HG03439 (cell line): Measurements from ENCODE around the gene KCNS3.

Source experiments
- ATAC-seq: cut with Tn5 transposase; IDR thresholded peaks from one replicate; pipeline ENCODE4 v1.9.1; 2021; ENCODE audit warnings: mild to moderate bottlenecking, moderate library complexity; ENCODE audit not compliant: unreplicated experiment

KCNS3 gene, protein sequence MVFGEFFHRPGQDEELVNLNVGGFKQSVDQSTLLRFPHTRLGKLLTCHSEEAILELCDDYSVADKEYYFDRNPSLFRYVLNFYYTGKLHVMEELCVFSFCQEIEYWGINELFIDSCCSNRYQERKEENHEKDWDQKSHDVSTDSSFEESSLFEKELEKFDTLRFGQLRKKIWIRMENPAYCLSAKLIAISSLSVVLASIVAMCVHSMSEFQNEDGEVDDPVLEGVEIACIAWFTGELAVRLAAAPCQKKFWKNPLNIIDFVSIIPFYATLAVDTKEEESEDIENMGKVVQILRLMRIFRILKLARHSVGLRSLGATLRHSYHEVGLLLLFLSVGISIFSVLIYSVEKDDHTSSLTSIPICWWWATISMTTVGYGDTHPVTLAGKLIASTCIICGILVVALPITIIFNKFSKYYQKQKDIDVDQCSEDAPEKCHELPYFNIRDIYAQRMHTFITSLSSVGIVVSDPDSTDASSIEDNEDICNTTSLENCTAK

DNA sequence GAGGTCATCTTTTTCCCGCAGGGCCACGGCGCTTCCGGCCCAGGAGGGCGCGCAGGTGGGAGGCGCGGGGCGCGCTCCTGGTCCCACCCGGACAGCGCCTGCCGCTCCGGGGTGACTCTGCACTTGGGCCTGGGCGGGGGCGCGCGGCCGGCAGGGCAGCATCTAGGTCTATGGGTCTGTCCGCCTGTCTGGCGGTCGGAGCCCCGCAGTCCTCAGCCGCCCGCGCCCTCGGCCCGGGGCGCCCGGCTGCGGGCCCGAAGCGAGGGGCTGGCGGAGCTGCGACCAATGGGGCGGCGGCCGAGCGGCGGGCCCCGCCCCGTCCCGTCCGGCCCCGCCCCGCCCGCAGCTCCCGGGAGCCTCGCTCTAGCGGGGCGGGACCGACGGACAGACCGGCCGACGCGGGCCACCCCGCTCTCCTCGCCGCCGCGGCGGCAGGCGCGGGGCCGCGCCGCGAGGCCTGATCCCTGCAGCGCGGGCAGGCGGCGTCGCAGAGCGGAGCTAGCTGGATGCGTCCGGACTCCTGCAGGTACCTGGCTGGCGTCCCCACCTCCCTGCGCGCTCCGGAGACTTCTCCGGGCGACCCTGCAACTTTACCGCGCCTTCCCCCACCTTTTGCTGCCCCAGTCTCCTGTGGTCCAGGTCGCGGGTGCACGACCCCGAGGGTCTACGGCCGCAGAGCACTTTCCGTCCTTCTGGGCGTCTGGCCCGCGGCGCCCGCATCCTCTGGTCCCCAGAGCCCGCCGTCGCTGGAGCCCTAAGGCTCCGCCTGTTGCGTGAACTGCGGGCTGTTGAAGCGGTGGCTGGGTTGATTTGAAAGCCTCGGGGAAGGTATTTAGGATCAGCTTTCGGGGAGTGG, at the start of gene KCNS3:
Gene KCNS3, plus strand, starts transcription at position 387 of the 856 bp plus-strand sequence. CDS start 52,342 bp downstream, outside the sequence.
- peak; percentile 89 for ATAC-seq

DNA sequence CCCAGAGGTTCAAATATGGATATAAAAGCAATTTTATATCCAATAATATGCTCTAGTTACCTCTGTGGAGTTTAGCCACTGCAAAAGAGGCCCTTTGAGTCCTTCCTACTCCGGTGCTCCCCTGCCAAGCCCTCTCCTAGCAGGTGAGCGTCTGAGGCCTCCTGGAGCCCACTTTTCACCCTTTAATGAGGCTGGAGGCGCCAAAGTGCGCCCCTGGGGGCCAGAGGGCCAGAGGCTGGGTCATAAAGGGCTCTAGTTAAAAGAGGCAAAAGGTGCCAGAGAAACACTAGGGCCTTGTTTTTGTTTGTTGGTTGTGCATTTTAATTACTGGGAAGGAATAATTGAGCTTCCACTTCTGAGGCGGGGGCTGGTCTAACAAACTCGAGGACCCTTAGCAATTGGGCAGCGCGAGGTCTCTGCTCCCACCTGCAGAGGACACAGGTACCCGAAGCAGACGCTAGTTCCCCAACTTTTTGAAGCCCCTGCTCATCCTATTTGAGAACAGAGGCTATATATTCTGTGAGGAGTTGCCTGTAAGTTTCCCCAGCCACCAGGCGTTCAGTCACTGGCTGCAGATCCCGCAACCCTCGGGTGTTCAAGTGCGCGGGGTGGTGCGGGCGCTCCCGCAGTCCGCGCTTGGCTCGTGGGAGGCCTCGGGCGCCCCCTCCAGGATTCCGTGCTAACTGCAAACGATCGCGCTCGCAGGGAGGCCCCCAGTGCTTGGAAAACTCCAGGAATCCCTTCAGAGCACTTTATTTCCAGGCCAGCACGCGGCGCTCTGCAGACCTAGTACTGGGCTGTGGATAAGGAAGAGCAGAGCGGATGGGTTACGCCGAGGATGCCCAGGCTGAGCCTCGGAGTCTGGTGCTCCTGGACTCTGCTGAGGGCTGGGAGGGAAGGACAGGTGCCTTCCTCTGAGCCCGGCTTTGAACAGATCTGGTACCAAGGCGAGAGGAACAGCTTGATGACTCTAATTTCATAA, 48.1 kb upstream of the KCNS3 start:
- ATAC-seq: peak; percentile 87

DNA sequence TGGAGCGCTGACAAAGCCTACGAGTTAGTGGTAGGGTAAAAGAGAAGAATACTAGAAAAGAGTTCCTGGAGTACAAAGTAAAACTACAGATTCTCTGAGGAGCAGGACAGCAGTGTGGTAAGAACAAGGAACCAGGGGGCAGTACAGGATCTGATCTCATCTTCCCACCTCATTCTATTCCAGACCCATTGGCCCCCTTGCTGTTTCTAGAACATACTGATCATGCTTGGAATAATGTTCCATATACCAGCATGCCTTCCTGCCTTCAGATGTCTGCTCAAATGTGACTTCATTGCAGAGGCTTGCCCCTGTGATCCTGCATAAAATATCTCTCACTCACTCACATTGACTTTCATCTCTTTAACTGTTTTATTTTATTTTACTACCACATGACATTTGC, 43.0 kb upstream of the KCNS3 start:
- ATAC-seq: no peak

DNA sequence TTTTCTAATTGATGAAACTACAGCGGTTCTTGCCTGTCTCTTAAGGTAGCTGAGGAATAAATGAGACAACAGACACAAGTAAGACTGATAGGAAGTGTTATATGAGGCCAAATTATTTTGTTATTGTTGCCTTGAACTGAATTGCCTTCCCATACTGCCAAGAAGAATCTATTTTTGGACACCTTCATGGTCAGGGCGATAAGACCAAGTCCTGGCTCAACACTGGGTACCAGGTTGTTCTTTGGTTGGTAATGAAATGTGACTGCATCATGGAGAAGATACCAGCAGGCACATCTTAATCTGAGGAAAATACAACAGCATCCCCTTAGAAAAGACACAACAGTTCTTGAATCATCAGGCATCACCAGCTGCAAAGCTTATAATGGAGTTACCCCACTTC, 38.5 kb upstream of the KCNS3 start:
- no peak for ATAC-seq

DNA sequence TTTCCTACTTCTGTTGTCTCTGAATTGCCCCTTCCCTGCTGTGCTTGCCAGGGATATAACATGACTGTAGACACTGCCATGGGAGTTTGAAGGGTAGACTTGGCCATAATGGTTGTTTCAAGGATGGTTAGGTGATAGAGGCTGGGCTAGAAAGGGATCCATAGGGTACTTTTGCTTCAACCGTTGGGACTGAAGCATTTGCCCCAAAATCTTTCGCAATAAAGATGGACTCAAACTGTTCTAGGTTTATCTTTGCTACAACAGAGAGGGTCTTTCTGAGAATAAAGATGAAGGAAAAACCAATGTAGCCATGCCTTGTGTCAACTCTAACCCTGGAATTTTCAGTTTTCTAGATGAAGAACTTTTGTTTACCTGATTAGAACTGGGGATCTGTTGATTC, 35.0 kb upstream of the KCNS3 start:
- no peak for ATAC-seq

DNA sequence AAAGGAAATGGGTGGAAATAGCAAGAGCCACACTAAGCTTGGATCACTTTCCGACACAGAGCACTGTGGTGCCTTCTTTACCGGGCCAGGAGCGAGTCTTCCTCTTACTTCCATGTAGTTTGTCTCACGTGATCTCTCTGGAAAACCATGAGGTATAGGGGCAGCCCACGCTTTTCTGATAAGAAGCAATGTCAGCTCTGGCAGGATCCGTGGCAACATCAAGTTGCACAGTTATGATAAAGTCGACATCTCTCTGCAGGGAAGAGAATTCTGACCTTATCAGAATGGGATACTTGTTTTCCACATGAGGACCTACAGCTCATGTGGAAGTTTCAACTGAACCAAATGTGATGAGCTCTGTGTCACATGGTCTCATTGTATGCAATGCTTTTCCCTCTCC, 32.7 kb upstream of the KCNS3 start:
- no peak for ATAC-seq

DNA sequence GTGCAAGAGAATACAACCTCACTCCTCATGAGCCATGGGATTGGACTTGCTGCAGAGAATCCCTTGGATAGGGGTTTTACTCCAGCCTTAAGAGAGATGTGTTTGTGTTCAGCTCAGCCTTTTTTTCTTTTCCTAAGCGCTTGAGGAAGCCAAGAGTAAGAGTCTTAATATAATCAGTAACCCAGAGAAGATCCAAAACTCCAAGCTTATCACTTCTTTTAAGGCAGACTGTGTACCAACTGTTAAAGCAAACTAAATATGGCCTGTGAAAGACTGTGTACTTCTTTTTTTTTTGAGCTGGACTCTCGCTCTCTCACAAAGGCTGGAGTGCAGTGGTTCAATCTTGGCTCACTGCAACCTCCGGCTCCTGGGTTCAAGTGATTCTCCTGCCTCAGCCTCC, 31.8 kb upstream of the KCNS3 start:
- ATAC-seq: no peak

DNA sequence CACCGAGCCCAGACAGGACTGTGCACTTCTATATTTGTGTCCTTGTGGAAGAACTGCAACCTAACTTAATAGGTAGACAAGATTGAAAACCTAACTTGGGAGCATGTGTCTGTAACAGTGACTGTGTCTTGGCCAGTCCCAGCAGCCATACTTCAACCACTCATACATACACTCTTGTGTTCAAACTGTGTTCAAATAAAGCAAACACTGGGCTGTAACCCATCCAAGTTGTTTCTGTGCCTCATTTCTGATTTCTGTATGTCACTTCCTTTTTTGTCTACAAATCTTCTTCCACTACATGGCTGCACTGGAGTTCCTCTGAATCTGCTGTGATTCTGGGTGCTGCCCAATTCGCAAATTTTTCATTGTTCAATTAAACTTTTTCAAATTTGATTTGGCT, 31.2 kb upstream of the KCNS3 start:
- ATAC-seq: no peak

DNA sequence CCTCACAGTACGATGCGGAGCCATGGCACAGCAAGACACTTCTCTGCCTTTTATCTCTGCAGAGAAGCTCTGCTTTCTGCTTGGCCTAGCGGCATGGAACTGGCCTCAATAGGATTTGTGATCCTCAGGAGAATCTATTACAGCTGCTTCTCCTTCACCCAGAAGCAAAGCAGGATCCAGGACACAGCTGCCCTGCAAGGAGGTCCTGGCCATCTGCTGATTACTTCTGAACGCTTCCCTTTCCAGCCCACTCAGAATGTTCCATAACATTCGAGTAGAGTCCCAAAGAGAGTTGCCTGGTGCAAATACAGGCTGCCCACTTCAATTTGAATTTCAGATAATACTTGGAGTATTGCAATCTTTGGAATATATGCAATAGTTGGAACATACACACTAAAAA, 29.2 kb upstream of the KCNS3 start:
- ATAC-seq: no peak

DNA sequence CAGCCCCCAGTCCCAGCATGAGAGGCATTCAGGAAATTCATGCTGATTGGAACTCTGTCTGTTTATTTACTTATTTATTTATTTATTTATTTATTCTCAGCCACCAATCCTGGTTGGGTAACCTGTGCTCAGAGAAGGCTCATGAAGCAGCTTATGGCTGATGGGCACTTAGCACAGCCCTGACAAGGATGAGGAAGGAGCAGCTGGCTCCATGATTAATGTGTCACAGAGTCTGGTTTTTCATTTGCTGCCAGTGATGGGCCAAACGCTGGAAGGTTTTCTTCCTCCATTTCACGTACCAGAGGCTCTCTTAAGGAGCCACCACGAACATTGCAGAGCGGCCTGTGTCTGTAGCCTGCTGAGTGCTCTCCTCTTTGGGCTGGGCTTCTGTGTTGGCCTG, 28.3 kb upstream of the KCNS3 start:
- no peak for ATAC-seq

DNA sequence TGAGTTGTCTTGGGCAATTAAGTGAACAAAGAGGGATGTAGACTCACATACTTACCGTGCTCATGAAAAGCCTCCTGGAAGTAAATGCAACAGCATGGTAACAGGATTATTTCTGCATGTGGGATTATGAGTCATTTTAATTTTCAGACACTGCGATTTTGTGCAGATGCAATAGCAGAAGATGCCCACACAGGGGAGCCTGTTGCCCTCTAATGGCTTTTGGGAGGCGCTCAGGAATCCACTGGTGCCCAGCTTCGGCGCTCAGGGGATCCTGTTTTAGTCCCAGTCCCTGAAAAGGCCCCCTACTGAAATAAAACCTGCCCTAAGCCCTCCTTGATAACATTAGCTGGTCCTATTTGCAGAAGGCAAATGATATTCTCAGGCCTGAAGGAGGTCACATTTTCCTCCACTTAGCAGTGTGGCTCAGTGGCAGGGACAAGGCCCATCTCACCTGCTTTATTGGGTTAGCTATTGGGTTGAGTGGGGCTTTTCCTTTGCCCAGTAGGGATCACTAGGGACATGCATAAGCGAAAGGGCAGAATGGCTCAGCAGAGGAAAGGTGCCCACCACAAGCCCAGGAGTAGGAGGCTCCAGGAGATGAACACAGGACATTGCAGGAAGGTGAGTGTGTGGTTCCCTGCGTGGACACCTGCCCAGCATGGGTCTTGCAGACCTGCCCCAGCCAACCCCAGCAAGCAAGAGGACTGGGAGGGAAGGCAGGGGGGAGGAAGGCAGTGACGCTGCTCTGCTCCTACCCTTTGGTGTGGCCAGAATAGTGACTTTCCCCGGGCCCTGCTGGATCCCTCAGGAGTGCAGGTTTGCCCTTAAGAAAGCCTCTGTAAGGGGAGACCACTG, 26.5 kb upstream of the KCNS3 start:
- ATAC-seq: peak; percentile 92

DNA sequence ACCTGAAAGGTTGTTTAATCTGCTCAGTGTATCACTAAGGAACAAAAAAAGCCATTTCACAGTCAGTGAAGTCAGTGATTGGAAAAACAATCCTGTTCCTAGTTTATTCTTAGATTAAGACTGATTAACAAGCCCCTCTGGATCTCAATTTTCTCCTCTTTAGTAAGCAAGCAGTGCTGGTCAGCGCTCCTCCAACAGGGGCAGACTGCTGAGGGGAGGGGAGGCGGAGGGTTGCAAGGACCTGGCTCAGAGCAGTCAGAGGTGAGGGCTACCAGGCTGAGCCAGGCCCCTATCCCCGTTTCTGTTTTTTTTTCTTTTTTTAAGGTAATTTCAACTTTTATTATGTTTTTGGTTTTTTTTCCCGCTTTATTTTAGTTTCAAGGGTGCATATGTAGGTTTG, 24.7 kb upstream of the KCNS3 start:
- ATAC-seq: no peak

DNA sequence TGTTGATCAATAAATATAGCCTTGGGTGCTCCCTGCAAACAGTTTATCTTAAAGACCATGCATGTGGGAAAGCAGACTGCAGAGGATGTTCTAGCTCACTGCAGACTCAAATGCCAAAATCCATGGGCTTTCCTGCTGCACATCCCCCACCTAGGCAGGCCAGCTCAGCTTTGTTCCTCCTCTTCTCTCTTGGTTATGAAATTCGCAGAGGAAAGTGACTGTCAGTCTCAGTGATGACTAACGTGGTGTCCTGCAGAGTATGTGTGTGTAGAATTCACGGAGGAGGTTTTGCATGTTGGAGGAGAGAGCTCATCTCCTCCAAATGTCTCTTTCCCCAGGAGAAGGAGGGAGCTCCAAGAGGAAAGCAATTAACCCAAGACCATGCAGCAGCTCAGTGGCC, 21.4 kb upstream of the KCNS3 start:
- ATAC-seq: no peak

DNA sequence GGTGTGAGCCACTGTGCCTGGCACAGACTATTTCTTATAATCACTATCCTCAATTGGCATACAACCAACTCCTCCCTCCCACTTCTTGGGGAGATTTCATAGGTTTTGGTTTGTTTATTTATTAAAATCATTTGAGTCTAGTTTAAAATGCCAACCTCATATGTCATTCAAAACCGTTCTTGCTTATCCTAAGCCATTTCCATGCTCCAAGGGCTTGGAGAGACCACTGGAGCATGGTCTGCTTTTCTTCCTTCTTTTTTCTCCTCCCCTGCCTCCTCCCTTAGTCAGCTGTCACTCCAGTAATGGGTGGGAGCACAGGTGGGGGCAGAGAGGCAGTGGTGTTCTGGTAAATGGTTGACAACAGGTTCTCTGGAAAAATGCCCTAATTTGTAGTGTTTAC, 20.4 kb upstream of the KCNS3 start:
- no peak for ATAC-seq

DNA sequence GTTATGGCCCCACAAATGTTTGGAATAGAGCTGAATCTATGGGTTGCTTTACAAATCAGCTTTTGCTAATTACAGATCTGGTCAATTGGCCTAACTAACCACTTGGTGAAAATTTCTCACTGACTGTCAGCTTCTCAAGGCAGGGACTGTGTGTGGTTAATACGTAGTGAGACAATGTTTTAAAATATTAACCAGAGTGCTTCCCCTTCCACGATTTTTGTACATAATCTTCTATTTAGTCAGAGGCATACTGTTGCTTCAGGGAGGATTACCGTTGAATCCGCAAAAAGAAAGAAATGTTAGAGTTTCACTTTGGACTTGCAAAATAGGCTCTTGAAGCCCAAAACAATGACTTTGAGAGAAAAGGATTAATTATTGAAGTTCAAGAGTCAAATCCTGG, 14.9 kb upstream of the KCNS3 start:
- no peak for ATAC-seq

DNA sequence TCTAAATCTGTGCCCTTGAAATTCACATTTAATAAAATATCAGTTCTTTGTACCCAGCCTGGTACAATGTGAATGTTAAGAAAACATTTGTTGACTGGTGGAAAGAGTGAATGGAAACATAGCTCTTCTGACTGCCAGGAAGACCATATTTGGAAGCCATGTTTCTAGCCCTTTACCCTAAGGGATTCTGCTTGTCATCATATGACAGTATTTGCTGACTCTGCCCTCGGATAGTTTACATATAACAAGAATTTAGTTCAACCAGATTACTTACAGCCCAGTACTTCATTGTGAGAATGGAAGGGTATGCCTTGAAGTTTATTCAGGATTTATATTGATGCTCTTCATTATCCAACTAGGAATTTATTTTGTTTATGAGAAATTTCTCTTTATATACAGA, 13.8 kb upstream of the KCNS3 start:
- no peak for ATAC-seq

DNA sequence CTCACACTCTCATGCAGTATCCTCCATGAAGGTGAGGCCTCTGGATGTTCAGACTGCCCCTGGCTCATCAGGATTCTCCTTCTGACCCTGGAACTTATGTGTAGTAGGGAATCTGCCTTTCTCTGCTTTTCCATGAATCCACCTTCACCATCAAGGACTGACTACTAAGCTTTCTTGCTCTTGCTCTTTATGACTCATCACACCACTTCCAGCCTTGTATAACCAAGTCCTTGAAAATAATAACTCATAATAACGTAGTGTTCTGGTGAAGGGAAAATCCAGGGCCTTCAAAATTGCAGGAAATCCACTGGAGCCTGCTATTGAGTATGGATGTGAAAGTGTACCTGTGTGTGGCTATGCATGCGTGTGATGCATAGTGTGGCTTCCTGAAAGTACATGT, 11.3 kb upstream of the KCNS3 start:
- no peak for ATAC-seq

DNA sequence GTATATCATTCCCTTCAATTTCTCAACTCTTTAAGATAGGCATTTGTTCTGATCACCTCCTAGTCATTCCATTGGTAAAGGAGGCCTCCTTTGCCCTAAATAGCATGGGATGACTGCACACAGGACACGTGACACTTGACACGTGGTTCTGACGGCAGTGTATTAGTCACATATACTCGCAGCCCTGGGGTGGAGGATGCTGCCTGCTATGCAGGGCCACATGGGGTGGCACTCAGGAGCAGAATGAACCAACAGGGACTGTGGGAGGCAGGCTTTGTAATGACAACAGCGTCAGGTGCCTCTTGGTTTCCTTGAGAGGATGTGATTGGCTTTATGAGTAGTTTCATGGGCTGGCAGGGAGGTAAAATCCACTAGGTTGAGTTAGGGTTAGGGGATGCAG, 9.3 kb upstream of the KCNS3 start:
- no peak for ATAC-seq

DNA sequence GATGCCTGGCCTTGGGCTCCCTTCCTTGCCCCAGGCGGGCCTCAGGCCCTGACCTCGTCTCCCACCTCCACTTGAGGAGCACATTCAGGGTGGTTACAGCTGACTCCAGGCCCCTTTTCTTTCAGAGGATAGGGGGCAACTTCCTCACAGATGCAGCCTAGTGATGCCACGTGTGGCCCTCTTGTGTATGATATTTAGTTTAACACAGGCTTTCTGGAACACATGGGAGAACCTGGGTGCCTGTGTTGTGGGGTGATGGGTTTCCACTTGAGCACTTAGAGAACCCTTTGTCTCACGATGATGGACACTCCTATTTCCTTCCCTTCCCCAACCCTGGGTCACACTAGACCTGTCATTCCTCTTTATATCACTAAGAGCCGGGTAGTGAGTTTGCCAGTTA, 6.8 kb upstream of the KCNS3 start:
- ATAC-seq: no peak

DNA sequence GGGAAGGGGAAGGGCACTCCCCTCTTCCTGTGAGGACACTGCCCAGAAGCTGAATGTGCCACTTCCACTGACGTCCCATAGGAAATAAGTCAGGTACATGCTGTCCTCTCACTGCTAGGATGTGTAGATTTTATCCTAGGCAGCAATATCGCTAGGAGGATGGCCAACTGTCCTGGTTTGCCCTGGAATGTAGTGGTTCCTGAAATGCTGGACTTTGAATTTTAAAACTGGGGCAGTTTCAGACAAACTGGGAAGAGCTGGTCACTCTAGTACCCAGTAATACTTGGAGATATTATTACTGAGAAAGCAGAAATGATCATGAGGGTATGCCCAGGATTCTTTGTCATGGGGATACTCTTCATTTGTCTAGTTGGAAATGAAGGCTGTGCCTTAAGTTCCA, 5.4 kb upstream of the KCNS3 start:
- ATAC-seq: no peak
